GM23338 (cell line): Measurements from ENCODE around the gene VAV3.

Source experiments
- CREB1 ChIP-seq: fragments of 250-450 bp; sonication (Bioruptor Pico); IDR thresholded peaks from 2 replicates; pipeline ENCODE4 v1.5.0; 2020; ENCODE audit warnings: low read depth, mild to moderate bottlenecking, moderate library complexity
- ETS1 ChIP-seq: IDR thresholded peaks from 2 replicates; pipeline ENCODE4 v1.6.1; 2016; ENCODE audit warnings: antibody characterized with exemption
- EZH2 ChIP-seq: fragments of 200-600 bp; sonication (generic); IDR thresholded peaks from one replicate; pipeline ENCODE4 v1.8.0; 2017; ENCODE audit warnings: antibody characterized with exemption, mild to moderate bottlenecking, low read depth; ENCODE audit not compliant: unreplicated experiment
- EZH2phosphoT487 ChIP-seq: fragments of 200-600 bp; sonication (generic); IDR thresholded peaks from one replicate; pipeline ENCODE4 v1.8.1; 2018; ENCODE audit warnings: antibody characterized with exemption; ENCODE audit not compliant: unreplicated experiment
- JUNB ChIP-seq: IDR thresholded peaks from one replicate; pipeline ENCODE4 v1.6.1; 2016; ENCODE audit warnings: antibody characterized with exemption; ENCODE audit not compliant: unreplicated experiment
- NANOG ChIP-seq: IDR thresholded peaks from 2 replicates; pipeline ENCODE4 v1.6.1; 2016; ENCODE audit warnings: antibody characterized with exemption, borderline replicate concordance
- POLR2AphosphoS5 ChIP-seq: IDR thresholded peaks from 2 replicates; pipeline ENCODE4 v1.6.1; 2016; ENCODE audit warnings: antibody characterized with exemption, low read depth
- STAT1 ChIP-seq: IDR thresholded peaks from one replicate; pipeline ENCODE4 v1.6.1; 2016; ENCODE audit warnings: antibody characterized with exemption; ENCODE audit not compliant: unreplicated experiment
- ZNF114 ChIP-seq: fragments of 250-450 bp; sonication (Bioruptor Pico); IDR thresholded peaks from 2 replicates; pipeline ENCODE4 v1.5.0; 2020; ENCODE audit warnings: mild to moderate bottlenecking, moderate library complexity
- ZNF331 ChIP-seq: fragments of 250-450 bp; sonication (Bioruptor Pico); IDR thresholded peaks from 2 replicates; pipeline ENCODE4 v1.5.0; 2020; ENCODE audit warnings: low read depth, mild to moderate bottlenecking, moderate library complexity
- ZNF462 ChIP-seq: fragments of 250-450 bp; sonication (Bioruptor Pico); IDR thresholded peaks from 2 replicates; pipeline ENCODE4 v1.5.0; 2020; ENCODE audit warnings: mild to moderate bottlenecking, moderate library complexity
- TF ChIP-seq, protein P1 (sequence below), 2 experiments: fragments of 200-600 bp in 1 of 2; sonication (generic) in 1 of 2; conservative IDR thresholded peaks; 2 replicates each; pipeline versions ENCODE4 v1.5.1 to v1.6.1; 2016 to 2017; ENCODE audit warnings: antibody characterized with exemption in 2 of 2, low read depth in 2 of 2, mild to moderate bottlenecking in 2 of 2, moderate library complexity in 1 of 2
- TF ChIP-seq, protein P2 (sequence below): IDR thresholded peaks from one replicate; pipeline ENCODE4 v1.6.1; 2018; ENCODE audit warnings: antibody characterized with exemption; ENCODE audit not compliant: unreplicated experiment

DNA sequence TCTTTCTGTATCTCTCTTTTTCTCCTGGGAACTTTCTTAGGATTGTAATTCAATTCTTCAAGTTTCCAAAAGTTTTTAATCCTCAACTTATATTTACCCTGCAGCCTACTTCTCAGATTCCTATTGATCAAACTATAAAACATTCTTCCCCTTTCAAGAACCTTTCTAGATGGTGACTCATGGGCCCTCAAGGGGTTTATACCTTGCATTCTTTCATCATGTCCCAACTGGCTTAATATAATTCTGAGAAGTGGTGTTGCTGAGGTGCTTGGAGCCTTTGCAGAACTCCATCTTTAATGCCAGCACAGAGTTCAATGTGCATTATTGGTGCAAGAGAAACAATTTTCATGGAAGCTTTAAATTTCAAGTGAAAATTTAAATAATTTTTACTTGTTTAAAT, 273.4 kb downstream of the VAV3 start:
- TF ChIP-seq, protein P1, sequence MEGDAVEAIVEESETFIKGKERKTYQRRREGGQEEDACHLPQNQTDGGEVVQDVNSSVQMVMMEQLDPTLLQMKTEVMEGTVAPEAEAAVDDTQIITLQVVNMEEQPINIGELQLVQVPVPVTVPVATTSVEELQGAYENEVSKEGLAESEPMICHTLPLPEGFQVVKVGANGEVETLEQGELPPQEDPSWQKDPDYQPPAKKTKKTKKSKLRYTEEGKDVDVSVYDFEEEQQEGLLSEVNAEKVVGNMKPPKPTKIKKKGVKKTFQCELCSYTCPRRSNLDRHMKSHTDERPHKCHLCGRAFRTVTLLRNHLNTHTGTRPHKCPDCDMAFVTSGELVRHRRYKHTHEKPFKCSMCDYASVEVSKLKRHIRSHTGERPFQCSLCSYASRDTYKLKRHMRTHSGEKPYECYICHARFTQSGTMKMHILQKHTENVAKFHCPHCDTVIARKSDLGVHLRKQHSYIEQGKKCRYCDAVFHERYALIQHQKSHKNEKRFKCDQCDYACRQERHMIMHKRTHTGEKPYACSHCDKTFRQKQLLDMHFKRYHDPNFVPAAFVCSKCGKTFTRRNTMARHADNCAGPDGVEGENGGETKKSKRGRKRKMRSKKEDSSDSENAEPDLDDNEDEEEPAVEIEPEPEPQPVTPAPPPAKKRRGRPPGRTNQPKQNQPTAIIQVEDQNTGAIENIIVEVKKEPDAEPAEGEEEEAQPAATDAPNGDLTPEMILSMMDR (conservative IDR thresholded peaks at IDR 0.05; ENCODE audit: low read depth in 2 of 2), result no peak
- TF ChIP-seq EZH2 (no peak), EZH2phosphoT487 (no peak), POLR2AphosphoS5 (no peak), JUNB (no peak), ETS1 (no peak), ZNF114 (CRISPR knock-in tag) (no peak), CREB1 (no peak), NANOG (no peak), ZNF331 (CRISPR knock-in tag) (no peak), STAT1 (no peak), ZNF462 (CRISPR knock-in tag) (no peak)
- TF ChIP-seq, protein P2, sequence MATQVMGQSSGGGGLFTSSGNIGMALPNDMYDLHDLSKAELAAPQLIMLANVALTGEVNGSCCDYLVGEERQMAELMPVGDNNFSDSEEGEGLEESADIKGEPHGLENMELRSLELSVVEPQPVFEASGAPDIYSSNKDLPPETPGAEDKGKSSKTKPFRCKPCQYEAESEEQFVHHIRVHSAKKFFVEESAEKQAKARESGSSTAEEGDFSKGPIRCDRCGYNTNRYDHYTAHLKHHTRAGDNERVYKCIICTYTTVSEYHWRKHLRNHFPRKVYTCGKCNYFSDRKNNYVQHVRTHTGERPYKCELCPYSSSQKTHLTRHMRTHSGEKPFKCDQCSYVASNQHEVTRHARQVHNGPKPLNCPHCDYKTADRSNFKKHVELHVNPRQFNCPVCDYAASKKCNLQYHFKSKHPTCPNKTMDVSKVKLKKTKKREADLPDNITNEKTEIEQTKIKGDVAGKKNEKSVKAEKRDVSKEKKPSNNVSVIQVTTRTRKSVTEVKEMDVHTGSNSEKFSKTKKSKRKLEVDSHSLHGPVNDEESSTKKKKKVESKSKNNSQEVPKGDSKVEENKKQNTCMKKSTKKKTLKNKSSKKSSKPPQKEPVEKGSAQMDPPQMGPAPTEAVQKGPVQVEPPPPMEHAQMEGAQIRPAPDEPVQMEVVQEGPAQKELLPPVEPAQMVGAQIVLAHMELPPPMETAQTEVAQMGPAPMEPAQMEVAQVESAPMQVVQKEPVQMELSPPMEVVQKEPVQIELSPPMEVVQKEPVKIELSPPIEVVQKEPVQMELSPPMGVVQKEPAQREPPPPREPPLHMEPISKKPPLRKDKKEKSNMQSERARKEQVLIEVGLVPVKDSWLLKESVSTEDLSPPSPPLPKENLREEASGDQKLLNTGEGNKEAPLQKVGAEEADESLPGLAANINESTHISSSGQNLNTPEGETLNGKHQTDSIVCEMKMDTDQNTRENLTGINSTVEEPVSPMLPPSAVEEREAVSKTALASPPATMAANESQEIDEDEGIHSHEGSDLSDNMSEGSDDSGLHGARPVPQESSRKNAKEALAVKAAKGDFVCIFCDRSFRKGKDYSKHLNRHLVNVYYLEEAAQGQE, result no peak
